Measurements from ENCODE around the gene ACOT13.

DNA sequence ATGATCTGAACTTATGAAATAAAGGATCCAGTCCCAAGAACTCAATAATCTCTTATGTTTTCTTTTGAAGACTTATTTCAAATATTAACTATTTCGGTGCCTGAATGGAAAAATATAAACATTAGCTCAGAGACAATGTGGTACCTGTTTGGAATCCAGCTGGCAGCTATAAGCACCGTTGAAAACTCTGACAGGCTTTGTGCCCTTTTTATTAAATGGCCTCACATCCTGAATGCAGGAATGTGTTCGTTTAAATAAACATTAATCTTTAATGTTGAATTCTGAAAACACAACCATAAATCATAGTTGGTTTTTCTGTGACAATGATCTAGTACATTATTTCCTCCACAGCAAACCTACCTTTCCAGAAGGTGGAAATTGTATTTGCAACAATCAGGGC, 16.5 kb upstream of the ACOT13 start:
- TF ChIP-seq ELF1 (IDR thresholded peaks at IDR 0.05): no peak
- TF ChIP-seq, protein P1, sequence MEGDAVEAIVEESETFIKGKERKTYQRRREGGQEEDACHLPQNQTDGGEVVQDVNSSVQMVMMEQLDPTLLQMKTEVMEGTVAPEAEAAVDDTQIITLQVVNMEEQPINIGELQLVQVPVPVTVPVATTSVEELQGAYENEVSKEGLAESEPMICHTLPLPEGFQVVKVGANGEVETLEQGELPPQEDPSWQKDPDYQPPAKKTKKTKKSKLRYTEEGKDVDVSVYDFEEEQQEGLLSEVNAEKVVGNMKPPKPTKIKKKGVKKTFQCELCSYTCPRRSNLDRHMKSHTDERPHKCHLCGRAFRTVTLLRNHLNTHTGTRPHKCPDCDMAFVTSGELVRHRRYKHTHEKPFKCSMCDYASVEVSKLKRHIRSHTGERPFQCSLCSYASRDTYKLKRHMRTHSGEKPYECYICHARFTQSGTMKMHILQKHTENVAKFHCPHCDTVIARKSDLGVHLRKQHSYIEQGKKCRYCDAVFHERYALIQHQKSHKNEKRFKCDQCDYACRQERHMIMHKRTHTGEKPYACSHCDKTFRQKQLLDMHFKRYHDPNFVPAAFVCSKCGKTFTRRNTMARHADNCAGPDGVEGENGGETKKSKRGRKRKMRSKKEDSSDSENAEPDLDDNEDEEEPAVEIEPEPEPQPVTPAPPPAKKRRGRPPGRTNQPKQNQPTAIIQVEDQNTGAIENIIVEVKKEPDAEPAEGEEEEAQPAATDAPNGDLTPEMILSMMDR (IDR thresholded peaks at IDR 0.05): no peak

Measured in SK-N-SH (cell line).